OCI-M1 (cell line): ENCODE measurements around the gene LTN1.
"Not testable (repeated sequence)": the region's sequence is repeated elsewhere in the genome, so short reads cannot be mapped to it uniquely, and the experiment has no call there.

Experiments used
- DNase-seq: peaks from one replicate; lab custom pipeline; 2025; lab: John Stamatoyannopoulos, UW

LTN1 gene, protein sequence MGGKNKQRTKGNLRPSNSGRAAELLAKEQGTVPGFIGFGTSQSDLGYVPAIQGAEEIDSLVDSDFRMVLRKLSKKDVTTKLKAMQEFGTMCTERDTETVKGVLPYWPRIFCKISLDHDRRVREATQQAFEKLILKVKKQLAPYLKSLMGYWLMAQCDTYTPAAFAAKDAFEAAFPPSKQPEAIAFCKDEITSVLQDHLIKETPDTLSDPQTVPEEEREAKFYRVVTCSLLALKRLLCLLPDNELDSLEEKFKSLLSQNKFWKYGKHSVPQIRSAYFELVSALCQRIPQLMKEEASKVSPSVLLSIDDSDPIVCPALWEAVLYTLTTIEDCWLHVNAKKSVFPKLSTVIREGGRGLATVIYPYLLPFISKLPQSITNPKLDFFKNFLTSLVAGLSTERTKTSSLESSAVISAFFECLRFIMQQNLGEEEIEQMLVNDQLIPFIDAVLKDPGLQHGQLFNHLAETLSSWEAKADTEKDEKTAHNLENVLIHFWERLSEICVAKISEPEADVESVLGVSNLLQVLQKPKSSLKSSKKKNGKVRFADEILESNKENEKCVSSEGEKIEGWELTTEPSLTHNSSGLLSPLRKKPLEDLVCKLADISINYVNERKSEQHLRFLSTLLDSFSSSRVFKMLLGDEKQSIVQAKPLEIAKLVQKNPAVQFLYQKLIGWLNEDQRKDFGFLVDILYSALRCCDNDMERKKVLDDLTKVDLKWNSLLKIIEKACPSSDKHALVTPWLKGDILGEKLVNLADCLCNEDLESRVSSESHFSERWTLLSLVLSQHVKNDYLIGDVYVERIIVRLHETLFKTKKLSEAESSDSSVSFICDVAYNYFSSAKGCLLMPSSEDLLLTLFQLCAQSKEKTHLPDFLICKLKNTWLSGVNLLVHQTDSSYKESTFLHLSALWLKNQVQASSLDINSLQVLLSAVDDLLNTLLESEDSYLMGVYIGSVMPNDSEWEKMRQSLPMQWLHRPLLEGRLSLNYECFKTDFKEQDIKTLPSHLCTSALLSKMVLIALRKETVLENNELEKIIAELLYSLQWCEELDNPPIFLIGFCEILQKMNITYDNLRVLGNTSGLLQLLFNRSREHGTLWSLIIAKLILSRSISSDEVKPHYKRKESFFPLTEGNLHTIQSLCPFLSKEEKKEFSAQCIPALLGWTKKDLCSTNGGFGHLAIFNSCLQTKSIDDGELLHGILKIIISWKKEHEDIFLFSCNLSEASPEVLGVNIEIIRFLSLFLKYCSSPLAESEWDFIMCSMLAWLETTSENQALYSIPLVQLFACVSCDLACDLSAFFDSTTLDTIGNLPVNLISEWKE (N-terminal part only)

DNA sequence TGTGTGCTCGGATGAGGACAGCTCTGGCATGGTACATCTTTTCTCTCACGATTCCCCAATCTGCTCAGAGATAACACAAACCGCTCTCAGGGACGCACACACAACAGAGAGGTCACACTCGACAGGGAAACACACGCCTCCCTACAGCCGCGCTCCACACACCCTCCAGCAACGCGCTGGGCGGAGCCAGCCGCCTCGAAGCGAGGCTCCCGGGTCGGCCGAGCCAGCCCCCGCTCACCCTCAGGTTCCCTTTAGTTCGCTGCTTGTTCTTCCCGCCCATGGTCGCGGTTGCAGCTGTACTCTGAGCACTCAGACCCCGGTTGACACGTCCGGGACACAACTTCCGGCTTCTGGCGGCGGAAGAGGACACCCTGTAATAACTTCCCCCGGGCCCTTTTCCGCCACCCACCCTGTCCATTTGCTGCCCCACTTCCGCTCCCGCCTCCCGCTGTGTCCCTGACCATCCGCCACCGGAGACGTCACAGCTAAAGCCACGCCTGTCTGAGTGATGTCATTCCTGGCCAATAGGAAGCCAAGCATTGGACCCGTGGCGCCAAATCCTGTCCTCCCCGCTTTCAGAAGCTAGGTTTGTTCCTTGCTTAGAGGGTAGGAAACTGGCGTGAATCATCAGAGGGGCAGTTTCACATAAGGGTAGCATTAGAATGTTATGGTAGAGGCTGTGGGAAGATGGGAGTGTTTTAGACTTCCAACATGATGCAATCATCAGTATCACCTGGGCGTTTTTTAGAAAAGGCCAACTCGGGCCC is at the start of gene LTN1:
TSS of gene LTN1 (minus strand) at position 352 of the 767 bp plus-strand sequence. CDS start at position 280, 72 bp downstream.
- DNase-seq: peak; percentile 99

DNA sequence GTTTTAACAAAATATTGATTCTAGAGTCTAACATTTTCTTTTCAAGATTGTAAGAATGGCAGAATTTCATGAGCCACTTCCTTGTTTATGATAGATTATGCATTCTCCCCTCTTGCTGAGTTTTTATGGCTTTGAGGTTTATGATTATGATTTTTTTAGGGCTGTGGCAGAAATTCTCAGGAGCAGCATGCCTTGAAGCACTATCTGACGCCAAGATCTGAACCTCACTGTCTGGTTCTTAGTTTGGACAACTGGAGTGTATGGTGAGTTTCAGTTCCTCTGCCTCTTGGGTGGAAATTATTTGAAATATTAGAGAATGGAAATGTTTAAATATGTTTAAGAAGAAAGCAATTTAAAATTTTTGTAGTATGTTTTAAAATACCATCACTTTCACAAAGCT is 42.0 kb upstream of the LTN1 start:
- DNase-seq: peak; percentile 18

DNA sequence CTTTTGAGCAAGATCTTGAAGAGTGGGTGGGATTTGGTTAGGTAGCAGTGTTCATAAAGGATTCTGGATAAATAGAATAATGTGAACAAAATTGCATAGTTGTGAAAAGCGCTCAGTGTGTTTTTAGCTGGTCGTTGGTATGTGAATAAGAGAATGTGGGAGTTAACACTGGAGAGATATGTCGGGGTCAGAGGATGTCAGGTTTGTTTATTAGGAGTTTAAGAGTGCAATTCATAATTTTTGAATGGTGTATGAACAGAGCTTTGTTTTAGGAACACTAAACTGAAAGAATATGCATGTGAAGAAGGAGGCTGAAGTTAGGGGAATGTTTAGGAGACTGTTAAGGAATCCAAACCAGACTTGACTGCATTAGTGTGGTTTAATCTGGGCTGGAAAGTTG is 41.2 kb upstream of the LTN1 start:
- DNase-seq: no peak

DNA sequence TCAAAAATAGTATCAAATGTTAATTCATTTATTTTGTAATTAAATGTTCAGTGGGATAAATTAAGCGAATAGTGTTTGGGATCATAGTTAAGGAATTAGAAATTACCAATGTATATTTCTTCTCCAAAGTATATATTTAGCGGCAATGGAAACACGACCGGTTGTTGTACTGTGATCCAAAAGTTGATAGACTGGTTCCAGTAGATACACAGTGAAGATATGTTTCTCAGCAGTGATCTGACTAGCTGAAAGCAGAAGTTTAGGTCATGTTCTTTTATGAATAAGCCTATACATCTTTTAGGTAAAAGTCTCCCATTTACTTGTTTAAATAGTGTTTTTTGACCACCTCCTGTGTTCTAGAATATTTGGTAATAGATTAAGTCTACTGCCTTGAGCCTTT is 40.6 kb upstream of the LTN1 start:
- DNase-seq: no peak

DNA sequence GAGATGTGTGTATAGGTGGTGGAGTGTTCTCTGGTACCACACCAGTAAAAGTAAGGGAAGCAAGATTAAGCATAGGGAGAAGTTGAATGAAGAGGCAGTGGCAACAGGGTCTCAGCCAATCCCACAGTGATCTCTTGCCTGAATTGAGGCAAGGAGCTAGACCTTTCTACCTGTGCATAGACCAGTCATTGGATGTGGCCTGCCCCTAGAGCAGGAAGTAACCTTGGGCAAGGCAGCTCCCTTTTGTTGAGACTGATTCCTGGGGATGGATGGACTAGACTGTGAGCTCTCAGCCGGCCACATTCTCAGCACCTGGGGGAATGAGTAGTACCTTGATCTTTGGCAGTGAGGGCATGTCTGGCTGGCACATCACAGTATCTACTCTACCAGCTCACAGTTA is 38.2 kb upstream of the LTN1 start:
- no peak for DNase-seq

DNA sequence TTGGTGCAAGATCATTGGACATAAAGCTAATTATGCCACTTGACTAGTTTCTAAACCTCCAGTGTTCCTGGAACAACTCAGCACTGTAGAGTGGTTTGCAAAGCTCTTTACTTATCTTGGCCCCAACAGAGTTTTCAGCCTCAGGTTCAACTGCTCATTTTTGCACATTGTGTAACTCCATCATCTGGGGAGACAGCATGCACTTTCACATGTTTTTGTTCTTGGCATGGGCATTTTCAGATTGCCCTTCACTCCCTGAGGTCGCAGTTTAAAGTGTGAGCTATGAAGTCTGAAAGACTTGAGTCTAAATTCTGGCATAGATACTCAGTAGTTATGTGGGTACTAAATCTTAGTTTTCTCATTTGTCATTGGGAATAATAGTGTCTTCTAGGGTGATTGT is 36.8 kb upstream of the LTN1 start:
- DNase-seq: no peak

DNA sequence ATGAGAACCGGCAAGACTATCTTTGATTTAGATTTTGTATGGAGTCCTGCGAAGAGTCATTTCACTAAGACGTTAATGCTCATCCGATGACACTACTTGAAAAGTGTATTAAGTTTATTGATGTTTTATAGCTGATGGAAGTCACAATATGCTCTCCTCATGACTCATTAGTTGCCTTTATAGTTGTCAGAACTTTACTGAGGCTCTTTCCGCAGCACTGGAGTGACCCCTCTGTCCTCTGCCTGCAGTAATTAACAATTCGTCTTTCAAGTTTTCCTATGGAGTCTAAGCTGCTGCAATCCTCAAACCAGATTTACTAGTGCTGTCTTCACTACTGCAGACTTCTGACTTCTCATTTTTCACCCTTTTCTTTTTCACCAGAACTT is 32.6 kb upstream of the LTN1 start:
- peak; percentile 47 for DNase-seq

DNA sequence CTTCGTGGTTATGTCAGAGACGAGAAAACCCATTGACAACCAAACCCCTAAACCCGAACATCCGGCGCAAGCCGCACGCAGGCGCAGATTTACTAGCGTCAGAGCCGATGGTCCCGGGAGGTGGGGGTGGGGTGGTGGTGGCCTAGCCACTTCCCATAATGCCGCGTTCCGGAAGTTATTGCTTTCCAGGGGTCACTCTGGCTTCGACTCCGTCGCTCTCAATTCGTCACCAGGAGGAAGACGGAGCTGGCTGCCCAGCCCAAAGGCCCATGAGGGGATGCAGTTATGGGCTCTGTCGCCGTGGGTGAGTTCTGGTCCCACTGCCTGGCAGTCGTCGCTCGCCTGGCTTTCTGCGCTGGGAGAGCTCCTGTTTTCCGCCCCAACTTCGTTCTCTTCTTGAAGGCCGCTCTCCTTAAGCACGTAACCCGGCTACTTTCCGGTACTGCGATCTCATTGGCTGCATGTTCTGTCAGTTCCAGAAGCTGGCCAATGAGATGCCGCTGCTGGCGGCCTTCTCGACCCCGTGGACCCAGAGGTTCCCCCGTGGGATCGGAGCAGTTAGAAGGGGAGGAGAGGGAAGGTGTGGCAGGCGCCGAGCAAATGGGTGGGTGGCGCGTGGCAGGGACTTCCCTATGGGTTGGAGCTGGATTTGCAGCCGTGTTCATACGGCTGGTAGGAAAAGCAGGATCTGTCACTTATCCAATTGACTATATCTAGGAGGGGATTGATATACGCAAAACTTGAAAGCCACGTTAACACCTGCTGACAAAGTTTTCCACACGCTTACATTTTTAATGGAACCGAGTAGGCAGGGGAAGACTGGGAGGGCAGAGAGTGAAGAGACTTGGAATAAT is 32.0 kb upstream of the LTN1 start, which contains the start of gene USP16:
TSS of gene USP16 (plus strand) at position 195 of the 854 bp plus-strand sequence. CDS start 3,246 bp downstream, outside the sequence.
- peak; percentile 97 for DNase-seq

DNA sequence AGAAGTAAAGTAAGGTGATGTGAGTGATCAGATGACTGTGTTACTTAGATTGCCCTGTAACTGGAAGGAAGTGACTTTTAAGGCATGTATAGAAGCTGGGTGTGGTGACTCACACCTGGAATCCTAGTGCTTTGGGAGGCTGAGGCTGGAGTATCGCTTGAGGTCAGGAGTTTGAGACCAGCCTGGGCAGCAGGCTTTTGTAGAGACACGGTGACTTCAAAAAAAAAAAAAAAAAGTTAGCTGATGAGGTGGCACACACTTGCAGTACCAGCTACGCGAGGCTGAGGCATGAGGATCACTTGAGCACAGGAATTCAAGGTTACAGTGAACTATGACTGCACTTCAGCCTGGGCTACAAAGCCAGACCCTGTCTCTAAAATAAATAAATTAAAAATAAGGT is 29.5 kb upstream of the LTN1 start:
- no peak for DNase-seq

DNA sequence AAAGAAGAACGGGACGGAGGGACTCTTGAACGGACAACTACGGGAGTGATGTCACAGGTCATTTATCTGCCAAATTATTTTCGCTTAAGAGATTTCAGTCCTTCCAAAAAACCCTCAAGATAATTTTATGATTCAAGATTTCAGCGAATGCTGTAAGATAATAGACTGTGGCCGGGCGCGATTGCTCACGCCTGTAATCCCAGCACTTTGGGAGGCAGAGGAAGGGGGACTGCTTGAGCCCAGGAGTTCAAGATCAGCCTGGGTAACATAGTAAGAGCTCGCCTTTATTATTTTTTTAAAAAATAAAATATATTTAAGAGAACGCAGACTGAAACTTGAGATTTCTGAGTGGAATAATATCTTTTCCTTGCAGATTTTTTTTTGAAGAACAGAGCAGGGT is 25.9 kb upstream of the LTN1 start:
- peak; percentile 57 for DNase-seq

DNA sequence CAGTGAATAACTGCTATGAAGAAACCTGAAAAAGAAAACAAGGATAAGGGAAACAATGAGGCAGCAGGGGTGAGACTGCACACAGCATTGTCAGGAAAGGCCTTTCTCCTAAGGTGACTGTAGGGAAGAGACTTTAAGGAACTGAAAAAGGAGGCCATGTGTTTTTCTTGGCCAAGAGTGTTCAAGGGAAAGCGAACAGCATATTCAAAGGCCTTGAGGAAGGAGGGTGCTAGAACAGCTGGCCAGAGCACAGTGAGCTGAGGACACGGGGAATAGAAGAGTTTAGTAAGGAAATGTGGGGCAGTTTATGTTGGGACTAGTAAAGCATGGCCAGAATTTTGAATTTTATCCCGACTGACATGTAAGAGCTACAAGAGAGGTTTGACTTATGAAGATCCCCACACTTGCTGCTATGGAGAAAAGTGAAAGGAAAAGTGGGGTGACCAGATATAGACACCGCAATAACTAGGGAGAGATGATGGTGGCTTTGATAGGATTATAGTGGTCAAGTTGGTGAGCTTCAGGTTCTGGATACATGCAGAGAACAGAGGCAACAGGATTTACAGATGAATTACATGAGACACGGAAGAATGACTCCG is 25.1 kb upstream of the LTN1 start:
- DNase-seq: peak; percentile 68

DNA sequence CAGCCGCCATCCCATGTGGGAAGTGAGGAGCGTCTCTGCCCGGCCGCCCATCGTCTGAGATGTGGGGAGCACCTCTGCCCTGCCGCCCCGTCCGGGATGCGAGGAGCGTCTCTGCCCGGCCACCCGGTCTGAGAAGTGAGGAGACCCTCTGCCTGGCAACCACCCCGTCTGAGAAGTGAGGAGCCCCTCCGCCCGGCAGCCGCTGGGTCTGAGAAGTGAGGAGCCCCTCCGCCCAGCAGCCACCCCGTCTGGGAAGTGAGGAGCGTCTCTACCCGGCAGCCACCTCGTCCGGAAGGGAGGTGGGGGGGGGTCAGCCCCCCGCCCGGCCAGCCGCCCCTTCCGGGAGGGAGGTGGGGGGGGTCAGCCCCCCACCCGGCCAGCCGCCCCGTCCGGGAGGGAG is 18.6 kb upstream of the LTN1 start:
- not testable (repeated sequence) for DNase-seq

DNA sequence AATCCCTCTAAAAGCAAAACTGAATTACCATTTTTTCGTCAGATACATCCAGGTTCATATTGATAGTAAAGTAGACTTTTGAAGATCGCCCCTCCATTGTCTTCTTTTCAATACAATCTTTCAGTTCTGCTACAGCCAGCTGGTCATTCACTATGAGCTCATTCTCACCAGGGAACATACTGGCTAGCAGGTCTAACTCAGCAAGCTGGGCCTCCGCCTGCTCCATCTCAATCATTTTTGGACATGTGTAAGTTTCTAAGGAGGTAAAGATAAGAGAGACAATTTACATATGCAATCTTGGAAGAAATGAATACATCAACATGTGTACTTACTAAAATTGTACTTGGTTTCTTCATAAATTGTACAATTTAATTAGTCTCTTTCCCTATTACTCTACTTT is 15.7 kb upstream of the LTN1 start:
- DNase-seq: no peak

DNA sequence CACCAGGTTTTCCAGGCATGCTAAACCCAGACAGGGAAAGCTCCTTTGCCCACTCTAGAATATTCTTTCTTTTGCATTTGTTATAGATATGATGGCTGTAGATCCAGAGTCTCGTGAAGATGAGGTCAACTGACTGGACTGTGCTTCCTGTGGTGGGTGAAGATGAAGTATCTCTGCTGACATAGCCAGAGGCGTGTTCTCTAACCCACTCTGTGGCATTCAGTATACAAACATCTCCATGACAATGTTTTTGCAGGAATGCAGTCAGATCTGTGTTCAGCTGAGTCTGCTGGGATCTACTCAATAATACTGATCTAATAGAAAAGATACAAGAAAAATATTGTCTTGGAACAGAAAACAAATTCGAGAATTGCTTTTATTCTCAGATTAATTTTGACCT is 15.1 kb upstream of the LTN1 start:
- no peak for DNase-seq

DNA sequence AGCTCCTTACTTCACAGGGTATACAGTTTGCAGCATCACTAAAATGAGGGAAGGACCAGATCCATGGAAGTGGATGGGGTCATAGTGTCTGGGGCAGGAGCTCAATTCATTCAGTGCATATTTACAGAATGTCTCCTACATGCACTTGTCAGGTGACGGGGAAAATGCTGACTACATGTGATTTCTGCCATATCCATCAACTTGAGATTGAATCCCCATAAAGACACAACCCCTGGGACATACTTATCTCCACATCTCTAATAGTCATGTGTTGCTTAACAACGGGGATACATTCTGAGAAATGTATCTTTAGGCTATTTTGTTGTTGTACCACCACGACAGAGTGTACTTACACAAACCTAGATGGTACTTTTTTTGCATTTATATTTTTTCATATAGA is 14.5 kb upstream of the LTN1 start:
- no peak for DNase-seq

DNA sequence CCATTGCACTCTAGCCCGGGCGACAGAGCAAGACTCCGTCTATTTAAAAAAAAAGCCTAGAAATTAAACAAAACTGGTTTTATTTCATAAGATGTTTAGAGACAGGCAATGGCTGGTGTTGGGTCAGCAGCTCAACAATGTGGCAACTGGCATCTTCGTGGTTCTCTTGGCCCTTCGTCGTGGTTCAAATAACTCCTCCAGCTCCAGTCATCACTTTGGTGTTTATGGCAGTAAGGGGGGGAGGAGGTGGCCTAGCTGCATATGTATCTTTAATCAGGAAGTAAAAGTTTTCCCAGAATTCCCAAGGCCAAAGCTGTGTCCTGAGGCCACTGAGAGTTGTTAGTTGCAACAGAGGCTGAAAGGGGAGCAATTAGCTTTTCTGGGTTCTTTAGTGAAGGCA is 13.0 kb upstream of the LTN1 start:
- peak; percentile 15 for DNase-seq

DNA sequence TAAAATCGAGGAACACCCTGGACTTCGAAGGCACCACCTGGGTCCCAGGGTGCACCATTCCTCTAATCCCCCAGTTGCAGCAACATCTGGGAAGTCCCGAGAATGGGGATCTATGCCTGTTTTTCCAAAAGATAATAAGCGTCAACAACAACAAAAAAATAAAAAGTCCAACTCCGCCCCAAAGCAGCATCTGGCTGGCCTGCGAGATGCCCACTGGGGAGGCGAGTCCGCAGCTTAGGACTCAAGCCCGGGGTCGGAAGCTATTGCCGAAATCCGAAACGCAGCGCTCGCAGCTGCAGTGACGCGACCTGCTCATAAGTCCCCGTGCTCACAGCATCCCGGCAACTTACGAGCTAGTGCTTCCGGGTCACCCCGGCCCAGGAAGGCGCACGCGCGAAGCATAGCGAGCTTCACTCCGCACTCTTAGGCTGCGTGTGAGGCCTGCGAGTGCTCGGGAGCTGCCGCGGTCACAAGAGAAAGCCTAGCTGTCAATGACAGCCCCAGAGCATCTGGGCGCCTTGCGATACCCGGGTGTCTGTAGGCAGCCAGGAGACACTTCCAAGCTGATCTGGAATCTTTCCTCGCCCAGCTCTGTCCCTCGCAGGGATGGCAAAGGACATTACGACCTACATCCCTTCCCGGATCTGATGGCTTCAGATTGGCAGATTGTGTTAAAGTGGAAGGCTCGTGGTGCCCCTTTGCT is 9.9 kb upstream of the LTN1 start:
- peak; percentile 98 for DNase-seq

DNA sequence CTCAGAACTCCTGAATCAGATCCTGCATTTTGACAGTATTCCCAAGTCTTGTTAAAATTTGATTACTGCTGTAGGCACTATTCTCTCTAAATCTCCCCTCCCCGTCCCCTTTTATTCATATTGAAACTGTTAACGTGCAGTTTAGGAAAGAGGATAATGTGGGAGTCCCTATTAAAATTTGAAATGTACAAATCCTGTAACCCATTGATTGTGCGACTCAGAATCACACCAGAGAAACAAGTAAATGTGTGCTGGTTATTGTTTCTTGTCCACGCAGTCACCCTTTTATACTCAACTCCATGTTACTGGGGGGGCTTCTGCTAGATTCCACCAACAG is 584 bp upstream of the LTN1 start:
- no peak for DNase-seq

DNA sequence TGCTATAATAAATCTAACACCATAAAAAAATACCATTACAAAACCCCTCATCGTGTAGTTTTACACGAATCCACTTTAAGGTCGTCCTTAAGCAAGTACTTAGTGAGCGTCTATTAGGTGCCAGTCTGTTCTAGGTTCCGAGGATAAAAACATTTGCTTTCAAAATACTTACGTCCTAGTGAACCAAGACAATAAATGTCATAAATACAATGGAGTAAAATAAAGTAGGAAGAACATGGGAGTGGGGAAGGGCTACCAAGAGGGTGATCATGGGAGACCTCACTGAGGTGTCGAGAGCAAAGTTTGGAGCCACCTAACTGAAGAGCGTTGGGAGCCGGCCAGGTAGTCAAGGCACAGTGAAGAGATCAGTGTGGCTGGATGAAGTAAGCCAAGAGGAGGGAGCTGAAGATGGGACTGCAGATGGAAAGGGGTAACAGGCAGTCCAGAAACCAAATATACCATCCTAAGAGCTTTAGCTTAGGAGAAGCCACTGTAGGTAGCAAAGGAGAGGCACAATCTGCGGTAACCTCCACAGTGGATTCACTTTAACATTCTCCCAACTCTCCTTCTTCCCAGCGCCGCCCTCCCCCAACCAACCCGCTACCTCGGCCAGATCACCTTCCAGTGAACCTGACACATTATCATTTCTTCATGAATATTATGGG is 684 bp downstream of the LTN1 start:
- DNase-seq: peak; percentile 65
